Right lobe of liver (tissue), 4 donors: Measurements from ENCODE around the gene ZNF445.

ENCODE experiments used
- POLR2A ChIP-seq: fragments of 450-650 bp; IDR thresholded peaks from one replicate; pipeline ENCODE4 v1.6.1; 2017; ENCODE audit warnings: antibody characterized with exemption, mild to moderate bottlenecking
- TF ChIP-seq, protein P1 (sequence below), 4 donors: fragments of 200-600 bp in 3 of 4; fragments of 450-650 bp in 1 of 4; IDR thresholded peaks; one replicate each; pipeline versions ENCODE4 v1.5.1 to v1.8.0; 2016 to 2022; ENCODE audit warnings: antibody characterized with exemption in 4 of 4, mild to moderate bottlenecking in 2 of 4
- donor health status: DM: no; HTN: no; CAD: no.
- donor health status: DM: no; HTN: no; CAD: no.
- donor health status: DM: no; HTN: yes; CAD: no.

DNA sequence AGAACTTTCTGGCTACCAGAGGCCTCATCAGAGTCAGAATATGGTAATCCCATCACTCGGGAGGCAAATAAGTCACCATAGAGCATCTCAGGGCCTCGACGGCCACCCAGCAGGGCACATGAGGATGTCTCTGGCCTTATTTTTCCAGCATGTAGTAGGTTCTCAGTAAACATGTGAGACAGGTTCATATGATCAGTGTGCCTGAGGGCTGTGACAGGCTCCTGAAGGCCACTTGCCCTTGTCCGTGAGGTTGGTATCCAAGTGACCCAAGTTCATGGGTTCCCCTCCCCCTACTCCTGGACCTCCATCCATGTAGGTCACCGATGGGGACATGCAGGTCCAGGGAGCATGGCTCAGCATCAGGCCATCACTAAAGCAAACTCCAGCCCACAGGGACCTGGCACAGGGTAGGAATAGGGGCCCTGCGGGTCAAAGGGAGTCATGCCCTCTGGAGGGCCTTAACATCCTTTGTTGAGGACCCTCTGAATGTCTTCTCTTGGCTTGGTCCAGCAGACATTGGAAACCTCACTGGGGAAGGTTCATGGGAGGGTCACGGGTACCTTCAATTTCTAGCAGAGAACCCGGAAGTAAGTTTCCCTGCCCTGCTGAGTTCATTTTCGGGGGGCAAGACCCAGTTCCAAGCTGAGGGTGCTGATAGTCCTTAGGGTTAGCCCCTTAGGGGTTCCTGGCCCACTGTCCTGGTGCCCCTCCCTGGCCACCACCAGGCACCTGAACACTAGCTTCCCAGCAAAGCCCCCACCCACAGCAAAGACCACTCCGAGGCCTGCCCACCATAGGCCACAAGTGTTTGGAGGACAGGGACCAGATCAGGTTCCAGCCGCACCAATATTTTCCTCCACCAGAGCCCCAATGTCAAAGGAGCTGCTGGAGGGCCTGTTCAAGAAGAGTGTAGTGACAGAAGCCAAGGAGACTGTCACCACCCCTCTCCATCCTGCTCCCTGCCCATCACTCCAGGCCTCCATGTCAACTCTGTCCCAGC, 61.1 kb downstream of the ZNF445 start:
- TF ChIP-seq, protein P1, sequence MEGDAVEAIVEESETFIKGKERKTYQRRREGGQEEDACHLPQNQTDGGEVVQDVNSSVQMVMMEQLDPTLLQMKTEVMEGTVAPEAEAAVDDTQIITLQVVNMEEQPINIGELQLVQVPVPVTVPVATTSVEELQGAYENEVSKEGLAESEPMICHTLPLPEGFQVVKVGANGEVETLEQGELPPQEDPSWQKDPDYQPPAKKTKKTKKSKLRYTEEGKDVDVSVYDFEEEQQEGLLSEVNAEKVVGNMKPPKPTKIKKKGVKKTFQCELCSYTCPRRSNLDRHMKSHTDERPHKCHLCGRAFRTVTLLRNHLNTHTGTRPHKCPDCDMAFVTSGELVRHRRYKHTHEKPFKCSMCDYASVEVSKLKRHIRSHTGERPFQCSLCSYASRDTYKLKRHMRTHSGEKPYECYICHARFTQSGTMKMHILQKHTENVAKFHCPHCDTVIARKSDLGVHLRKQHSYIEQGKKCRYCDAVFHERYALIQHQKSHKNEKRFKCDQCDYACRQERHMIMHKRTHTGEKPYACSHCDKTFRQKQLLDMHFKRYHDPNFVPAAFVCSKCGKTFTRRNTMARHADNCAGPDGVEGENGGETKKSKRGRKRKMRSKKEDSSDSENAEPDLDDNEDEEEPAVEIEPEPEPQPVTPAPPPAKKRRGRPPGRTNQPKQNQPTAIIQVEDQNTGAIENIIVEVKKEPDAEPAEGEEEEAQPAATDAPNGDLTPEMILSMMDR (IDR thresholded peaks at IDR 0.05): no peak
- no peak for TF ChIP-seq POLR2A
